Measurements from ENCODE around the gene YIPF7.

- TF ChIP-seq POLR2AphosphoS5 (IDR thresholded peaks at IDR 0.05), result no peak
- TF ChIP-seq CTCF (IDR thresholded peaks at IDR 0.05 in 8 of 11, conservative IDR thresholded peaks at IDR 0.05 in 3 of 11), result no peak
- no peak for TF ChIP-seq POLR2A (IDR thresholded peaks at IDR 0.05)
Measured at GRCh38 chr4:44662623-44663005, 11.2 kb upstream of the YIPF7 start.
